ENCODE data around the gene GEMIN7.

DNA sequence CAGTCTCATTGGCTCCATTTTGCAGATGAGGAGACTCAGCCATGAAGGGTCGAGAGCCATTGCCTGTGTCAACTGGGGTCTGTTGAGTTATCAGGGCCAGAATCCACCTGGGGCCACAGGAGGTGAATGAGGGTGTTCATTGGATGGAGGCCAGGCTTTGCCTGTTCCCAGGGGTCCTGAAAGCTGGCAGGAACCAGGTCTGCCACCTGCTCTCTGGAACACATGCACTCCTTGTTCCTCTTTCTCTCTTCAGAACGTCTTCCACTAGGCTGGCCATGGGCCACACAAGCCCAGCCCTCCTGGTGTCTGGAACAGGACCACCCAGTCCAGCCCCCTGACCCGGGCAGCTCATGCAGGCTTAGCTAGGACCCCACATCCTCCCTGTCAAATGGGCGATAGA is 35.1 kb downstream of the GEMIN7 start:
- TF ChIP-seq, protein P1, sequence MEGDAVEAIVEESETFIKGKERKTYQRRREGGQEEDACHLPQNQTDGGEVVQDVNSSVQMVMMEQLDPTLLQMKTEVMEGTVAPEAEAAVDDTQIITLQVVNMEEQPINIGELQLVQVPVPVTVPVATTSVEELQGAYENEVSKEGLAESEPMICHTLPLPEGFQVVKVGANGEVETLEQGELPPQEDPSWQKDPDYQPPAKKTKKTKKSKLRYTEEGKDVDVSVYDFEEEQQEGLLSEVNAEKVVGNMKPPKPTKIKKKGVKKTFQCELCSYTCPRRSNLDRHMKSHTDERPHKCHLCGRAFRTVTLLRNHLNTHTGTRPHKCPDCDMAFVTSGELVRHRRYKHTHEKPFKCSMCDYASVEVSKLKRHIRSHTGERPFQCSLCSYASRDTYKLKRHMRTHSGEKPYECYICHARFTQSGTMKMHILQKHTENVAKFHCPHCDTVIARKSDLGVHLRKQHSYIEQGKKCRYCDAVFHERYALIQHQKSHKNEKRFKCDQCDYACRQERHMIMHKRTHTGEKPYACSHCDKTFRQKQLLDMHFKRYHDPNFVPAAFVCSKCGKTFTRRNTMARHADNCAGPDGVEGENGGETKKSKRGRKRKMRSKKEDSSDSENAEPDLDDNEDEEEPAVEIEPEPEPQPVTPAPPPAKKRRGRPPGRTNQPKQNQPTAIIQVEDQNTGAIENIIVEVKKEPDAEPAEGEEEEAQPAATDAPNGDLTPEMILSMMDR (conservative IDR thresholded peaks at IDR 0.05): no peak
- TF ChIP-seq ZFX (IDR thresholded peaks at IDR 0.05): no peak
